ENCODE measurements around the gene GNPAT.
A peak's percentile ranks its signal among the peaks of the same experiment; 100 is the strongest.
"Not testable (repeated sequence)": the region's sequence is repeated elsewhere in the genome, so short reads cannot be mapped to it uniquely, and the experiment has no call there.

The GNPAT gene

DNA sequence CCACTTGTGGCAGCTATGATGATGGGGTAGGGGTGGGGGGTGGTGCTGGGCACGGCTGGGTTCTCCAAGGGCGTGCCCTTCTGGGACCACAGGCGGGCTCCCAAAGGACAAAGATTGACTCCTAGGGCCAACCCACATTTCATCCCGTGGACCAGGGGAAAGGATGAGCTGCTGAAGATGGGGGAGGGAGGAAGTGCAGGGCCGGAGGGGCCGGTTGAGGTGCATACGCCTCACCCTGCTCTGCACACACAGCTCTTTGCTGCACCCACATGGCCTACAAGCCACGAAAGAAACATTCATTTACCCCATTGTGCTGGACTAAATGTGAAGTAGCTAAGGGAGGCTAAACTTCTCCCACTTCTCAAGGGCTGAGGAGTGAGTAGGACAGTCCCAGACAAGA lies 34.2 kb upstream of the GNPAT start:
- no peak for TF ChIP-seq CTCF (IDR thresholded peaks at IDR 0.05; ENCODE audit: low read depth, low read length)
- H3K4me3 ChIP-seq (ENCODE audit: low read depth, low read length), result no peak overlapping the region

DNA sequence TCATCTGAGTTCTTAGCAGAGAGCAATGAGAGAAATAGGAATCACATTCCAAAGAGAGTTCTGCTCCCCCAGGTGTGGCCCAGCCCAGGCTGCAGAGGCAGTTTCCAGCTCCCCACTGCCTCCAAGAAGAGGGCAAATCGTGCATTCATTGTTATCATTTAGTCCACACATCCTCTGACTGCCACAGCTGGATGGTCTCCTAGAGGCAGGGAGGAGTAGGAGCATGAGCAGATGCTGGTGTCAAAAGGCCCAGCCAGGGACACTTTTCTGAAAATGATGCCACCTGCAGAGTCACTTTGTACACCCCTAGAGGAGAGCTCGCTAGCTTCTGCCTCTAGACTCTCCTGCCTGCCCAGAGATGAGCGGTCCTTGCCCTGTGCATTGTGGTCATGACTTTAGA lies 33.6 kb upstream of the GNPAT start:
- TF ChIP-seq CTCF (IDR thresholded peaks at IDR 0.05; ENCODE audit: low read depth, low read length), result no peak
- H3K4me3 ChIP-seq (ENCODE audit: low read depth, low read length), result no peak overlapping the region

GRCh38 chr1:231208980-231209379 lies 32.0 kb upstream of the GNPAT start:
- no peak overlapping the region for H3K4me3 ChIP-seq (ENCODE audit: low read depth, low read length)
- TF ChIP-seq CTCF (IDR thresholded peaks at IDR 0.05; ENCODE audit: low read depth, low read length), result no peak

GRCh38 chr1:231209531-231209930 lies 31.5 kb upstream of the GNPAT start:
- no peak for TF ChIP-seq CTCF (IDR thresholded peaks at IDR 0.05; ENCODE audit: low read depth, low read length)
- H3K4me3 ChIP-seq (ENCODE audit: low read depth, low read length), result no peak overlapping the region

GRCh38 chr1:231210126-231210525 lies 30.9 kb upstream of the GNPAT start:
- no peak overlapping the region for H3K4me3 ChIP-seq (ENCODE audit: low read depth, low read length)
- no peak for TF ChIP-seq CTCF (IDR thresholded peaks at IDR 0.05; ENCODE audit: low read depth, low read length)

DNA sequence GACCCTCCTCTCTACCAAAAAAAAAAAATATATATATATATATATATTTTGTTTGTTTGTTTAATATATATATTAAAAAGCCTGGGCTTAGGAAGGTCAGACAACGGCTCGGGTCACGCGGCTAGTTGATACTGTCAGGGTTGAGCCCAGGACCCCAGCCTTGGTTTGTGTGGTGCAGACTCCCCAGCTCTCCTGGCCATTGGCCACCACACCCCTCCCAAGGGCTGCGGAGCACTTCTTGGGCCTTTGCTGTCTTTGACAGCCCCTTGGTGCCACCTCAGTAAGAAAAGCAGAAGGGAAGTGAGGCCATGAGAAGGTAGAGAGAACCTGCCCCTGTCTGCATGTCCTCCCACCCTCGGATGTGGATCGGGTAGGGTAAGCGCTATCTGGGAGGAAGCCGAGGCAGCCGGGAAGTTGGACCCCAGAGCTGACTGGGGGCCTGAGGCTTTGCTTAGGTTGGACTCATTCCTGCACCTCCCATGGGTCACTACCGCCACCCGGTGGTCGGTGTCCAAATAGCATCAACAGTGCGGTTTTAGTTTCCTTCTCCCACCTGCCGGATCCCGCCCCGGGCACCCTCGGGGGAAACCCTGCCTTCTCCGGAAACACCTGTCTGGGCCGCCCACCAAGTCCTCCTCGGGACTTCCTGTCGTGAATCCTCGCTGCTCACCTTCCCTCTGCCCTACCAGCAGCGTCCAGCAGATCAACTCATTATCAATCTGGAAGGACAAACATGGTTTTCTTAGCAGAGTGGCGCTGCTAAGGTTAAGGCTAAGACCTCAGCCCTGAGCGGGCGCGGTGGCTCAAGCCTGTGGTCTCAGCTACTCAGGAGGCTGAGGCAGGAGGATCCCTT lies 29.8 kb upstream of the GNPAT start:
- H3K4me3 ChIP-seq (ENCODE audit: low read depth, low read length), result peak overlapping the region; percentile 50
- TF ChIP-seq CTCF (IDR thresholded peaks at IDR 0.05; ENCODE audit: low read depth, low read length), result peak; percentile 77

GRCh38 chr1:231212301-231212700 lies 28.7 kb upstream of the GNPAT start:
- not testable (repeated sequence) for H3K4me3 ChIP-seq (ENCODE audit: low read depth, low read length)
